NAMALWA (cell line): ENCODE data around the gene KRT35.

Experiments used
- DNase-seq: peaks from one replicate; pipeline ENCODE4 v3.0.0-alpha.2; 2015; ENCODE audit warnings: low spot score

Gene KRT35

DNA sequence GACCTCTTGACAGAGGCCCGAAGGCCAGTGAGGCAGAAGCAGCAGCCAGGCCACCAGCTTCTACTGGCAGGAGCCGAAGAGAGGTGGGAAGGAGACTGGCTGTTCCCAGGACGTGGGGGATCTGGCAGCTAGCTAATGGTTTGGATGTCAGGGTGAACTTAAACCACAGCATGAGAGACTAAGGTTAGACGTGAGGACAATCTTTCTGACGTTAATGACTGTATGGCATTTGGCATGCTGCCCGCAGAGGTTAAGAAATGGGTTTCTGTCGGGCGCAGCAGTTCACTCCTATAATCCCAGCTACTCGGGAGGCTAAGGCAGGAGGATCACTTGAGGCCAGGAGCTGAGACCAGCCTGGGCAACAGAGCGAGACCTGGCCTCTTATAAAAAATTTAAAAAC lies 30.8 kb upstream of the KRT35 start:
- no peak for DNase-seq

- DNase-seq = no peak
Measured at GRCh38 chr17:41511116-41511515, 30.2 kb upstream of the KRT35 start.

- no peak for DNase-seq
Measured at GRCh38 chr17:41510251-41511065, 29.5 kb upstream of the KRT35 start.

DNA sequence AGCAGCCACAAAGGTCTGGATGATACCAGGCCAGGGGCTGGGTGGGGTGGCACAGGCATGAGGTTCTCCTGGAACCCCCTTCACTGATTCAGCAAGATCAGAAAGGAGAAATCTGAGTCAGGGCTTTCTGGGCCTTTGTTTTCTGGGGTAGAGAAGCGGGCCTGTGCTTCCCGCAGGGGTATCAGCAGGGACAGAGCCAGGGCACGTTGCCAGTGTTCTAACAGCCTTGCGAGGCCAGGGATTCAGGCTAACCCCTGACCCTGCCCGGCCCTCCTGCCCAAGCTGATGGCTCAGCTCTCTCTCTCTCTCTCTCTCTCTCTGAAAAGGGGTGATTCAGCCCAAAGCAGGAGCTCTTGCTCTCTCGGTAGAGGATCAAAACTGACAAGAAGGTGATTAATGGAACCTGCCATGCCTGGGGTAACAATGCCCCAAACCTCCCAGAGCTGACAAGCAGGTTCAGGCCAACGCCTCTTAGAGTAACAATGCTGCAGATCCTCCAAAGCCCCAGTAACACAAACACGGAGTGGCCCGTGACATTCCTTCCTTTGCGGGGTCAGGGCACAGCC lies 26.4 kb upstream of the KRT35 start:
- DNase-seq = no peak

DNA sequence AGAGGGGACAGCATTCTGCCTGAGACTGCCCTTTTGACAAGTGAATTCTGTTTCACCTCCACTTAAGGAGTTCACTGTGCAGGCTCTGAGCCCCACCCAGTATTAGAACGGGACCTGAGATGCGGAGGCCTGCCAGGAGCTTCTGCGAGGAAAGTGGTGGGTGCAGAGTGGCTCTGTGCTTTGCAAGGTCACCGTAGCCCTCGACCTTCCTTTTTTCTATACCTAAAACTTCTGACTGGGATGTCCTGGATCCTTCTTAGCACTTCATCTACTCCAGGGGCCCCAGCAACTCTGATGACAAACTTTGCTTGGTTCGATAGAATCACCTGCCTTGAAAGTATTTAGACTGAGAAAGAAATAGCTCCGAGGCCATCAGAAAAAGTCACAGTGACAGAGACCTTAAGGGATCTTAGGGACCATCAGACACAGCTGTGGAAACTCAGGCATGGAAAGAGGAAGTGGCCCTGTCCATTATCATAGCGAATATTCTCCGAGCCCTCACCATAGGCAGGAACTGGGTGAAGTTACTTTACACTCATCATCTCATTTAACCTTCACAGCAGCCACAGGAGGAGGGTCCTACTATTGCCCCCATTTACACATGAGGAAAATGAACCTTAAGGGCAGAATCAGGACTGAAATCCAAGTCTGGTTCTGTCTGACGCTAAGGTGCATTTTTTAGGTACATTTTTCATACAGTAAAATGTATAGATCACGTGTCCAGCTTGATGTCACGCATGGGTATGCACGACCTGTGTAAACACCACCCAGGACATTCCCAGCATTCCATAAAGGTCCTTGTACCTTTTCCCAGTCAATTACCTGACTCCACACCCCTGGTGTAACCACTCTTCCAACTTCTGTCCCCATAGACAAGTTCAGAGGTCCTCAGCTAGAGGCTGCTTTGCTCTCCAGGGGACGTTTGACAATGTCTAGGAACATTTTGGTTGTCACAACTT lies 25.1 kb upstream of the KRT35 start:
- DNase-seq = peak; percentile 29

DNA sequence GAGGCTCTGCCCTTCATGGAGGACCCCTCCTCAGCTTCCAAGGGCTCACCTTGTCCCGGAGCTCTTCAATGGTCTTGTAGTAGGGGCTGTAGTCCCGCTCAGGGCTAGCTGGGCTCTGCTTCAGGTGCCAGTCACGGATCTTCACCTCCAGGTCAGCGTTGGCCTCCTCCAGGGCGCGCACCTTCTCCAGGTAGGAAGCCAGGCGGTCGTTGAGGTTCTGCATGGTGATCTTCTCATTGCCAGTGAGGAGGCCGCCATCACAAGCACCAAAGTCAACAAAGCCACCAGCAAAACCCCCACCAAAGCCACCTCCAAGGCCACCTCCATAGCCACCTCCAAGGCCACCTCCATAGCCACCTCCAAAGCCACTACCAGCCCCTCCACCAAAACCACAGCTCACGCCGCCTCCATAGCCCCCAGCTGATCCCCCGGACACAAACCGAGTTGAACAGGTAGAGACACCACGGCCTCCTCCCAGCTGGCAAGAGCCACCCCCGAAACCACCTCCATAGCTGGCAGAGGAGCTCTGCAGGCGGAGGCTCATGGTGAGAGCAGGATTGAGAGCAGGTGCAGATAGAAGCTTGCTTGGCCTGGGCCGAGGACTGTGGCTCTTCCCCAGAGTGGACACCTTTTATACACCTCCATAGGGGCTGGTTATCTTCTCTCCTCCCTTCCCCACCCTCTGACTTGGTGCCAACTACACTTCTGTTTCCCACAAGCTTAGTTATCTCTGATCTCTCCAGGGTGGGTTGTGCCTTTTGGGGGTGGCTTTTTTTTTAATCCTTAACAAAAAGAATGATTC lies 24.3 kb upstream of the KRT35 start, which contains the start of gene KRT13:
KRT13 (minus strand) TSS at position 606 of the 802 bp plus-strand sequence; CDS start at position 544, 62 bp downstream.
- DNase-seq = no peak

DNA sequence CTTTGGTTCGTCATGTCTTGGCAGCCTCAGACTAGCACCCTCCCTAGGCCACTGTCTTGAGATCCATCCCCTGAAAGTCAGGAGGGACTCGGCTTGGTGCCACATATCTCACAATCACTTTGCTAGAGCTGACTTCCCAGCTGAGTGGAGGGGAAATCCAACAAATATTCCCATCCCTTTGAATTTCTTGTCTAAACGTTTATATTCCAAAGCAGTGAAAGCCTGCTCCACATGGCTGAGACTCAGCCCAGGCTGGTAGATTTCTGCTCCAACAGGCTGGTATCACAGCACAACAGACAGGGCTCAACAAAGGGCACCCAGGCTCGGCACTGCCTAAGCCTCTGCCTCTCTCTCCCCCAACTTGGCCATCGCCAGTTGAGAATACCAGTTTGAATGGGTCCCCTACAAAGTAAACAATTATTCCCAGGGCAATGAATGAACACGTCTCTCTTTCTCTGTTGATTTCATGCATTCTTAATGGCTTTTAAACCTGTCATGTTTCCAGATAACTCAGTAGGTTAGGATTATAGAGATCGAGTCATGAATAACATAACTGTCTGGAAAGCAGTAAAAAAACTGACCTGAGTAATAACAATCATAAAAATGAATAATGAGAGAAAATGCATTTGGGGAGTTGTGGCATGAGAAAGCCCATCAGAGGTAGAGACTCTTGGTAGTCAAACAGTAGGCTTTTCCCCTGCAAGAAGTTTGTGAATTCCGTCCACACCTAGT lies 23.5 kb upstream of the KRT35 start:
- no peak for DNase-seq

DNA sequence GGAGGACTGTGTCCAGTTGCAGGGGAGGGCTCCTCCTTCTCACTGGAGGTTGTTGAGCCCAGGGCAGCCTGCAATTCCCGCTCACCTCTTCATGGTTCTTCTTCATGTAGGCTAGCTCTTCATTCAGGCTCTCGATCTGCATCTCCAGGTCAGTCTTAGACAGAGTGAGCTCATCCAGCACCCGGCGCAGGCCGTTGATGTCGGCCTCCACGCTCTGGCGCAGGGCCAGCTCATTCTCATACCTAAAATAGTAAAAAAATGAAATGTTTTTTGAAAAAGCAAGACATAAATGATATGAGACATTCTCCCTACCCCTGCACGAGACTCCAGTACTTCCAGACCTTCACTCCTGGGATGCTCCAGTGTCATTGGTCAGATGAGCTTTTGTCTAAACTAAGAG lies 22.3 kb upstream of the KRT35 start:
- no peak for DNase-seq

- no peak for DNase-seq
Measured at GRCh38 chr17:41500131-41500911, 19.4 kb upstream of the KRT35 start.

DNA sequence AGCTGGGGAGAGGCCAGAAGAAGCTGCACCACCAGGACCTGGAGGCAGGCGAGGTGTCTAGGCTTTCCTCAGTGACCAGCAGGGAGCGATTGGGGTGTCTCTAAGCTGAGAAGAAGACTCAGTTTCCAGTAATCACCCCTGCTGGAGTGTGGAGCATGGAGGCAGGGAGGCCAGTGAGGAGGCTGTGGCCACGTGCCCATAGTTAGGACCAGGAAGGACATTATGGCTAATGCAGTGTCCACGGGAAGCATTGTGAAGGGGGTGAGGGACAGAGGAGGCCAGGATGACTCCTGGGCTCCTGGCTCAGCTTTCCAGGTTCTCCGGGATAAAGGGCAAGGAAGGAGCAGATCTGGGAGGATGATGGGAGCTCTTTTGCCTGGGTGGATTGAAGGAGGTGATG lies 18.8 kb upstream of the KRT35 start:
- DNase-seq = no peak

DNA sequence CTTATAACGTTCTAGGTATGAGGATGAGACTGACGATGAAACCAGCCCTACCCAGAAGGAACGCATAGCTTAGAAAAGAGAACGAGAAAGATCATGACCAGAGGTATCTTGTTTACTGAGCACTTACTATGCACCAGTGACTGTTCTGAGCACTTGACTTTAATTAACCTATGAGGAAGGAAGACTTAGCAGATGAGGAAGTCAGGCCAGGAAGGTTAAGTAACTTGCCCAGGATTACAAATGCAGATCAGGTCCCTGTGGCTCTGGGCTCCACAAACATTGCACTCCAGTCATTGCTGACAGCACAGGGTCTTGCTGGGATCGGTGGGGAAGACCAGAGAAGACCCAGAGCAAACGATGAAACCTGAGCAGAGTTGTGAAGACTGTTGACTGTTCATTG lies 17.3 kb upstream of the KRT35 start:
- DNase-seq = peak; percentile 6

DNA sequence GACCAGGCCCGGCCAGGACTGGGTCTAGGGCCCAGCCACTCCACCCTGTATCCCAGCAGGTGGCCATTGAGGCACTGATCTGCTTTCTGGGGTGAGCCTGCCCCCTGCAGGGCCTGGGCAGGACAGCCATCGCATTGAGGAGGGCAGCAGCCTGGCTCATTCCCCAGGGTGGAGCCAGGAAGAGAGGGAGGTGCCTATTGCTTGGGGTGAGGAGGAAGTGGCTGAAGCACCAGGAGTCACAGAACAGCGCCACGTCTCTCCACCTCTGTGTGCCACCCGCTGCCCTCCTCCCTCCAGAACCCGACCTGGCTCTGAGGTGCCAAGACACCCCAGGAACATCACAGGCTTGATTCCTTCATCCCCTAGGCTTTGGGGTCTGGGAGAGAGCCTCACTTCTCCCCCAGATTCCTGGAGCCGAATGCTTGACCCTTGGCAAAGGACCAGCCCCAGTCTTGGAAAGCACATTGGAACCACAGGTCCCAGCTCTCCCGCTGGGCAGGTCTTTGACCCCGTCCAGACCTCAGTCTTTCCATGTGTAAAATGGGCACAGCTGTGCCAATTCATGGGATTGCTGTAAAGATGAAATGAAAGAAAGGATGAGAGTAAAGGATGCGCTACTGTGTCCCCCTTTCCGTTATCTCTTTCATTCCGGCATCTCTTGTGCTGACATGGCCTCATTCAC lies 16.0 kb upstream of the KRT35 start:
- peak; percentile 91 for DNase-seq

- no peak for DNase-seq
Measured at GRCh38 chr17:41494524-41494923, 13.6 kb upstream of the KRT35 start.

DNA sequence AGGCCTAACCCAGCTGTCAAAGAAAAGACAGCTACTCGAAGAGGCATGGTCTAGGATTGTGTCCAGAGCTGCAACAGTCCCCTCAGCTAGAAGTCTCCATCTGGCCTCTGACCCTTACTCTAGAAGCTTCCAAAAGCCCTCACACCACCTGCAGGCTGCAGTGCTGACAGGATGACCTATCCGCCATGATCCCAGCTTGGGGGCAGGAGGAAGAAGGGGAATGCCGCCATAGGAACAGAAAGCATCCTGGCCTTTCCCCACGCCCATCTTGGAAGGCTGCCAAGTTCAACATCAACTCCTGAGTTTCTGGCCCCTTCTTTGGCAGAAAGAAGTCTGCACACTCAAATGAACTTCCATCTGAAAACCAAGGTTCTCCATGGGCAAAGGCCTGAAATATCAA lies 11.8 kb upstream of the KRT35 start:
- no peak for DNase-seq

- no peak for DNase-seq
Measured at GRCh38 chr17:41492351-41492750, 11.4 kb upstream of the KRT35 start.

DNA sequence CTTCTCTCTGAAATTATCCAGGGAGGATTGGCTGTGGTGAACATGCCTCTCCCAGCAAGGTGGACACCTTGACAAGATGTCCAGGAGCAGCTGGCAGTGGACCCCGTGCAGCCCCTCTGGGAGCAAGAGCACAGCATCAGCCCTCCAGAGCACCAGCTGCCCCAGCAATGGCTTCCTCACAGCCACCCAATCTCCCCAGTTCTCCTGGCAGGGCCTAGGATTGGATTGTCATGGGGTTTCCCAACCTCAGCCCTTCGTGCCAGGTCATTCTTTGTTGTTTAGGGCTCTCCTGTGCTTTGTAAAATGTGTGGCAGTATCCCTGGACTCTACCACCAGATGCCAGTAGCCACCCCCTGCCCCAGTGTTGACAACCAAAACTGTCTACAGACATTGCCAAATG lies 10.5 kb upstream of the KRT35 start:
- DNase-seq = no peak

DNA sequence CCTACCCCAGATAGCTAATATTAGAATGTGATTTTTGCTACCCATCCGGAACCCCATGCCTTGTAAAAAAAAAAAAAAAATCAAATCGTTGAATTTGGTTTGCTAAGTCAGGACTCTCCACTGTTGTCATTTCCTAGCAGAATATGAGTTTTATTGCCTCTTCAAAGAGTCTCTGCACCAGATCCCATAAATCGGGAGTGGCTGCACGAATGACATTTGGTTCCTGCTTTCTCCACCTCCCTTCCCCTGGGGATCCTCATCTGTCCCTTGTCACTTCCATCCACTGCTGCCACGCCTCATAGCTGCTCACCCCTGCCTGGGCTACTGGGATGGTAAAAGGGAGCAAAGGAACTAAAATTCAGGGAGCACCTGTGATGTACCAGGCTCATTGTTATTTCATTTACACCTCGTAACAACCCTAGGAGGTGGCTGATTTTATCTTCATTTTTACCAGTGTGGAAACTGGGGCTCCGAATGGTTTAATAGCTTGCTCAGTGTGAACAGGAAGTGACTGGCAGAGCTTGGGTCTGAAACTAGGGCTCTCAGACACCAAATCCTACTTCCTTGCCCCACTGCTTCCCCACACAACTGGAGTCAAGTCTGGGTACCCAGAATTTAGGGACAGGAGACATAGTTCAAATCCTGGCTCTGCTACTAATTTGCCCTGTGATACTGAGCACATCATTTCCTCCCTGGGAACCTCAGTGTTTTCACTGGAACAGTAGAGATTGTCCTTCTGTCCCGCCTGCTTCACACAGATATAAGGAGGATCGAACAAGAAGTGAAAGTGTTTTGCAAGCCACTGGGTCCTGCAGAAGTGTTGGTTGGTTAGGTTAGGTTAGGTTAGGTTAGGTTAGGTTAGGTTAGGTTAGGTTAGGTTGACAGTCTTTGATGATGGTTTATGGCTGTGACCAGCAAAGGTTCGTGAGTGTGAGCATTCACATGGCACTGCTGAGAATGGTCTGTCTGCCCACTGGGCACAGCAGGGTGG lies 9.3 kb upstream of the KRT35 start:
- DNase-seq = no peak

GRCh38 chr17:41489531-41489930 lies 8.6 kb upstream of the KRT35 start, which contains the start of gene KRT36:
KRT36 (minus strand) TSS chr17:41489910; CDS start chr17:41489864, 46 bp downstream.
- no peak for DNase-seq
